ENCODE data around the gene CNOT1. TPM values are rescaled to one million over a fixed set of nuclear protein-coding genes. Genes with fewer than 3 reads are reported as not detected.

The CNOT1 gene
- total and polyA plus RNA-seq, 10 of the 15 experiments (the other 5 are each of a cell fraction or from before 2014, with no cell fraction given), result 101 to 246 (median 175) TPM

- Histone ChIP-seq H3K4me2 (ENCODE audit: control insufficient read depth, insufficient read depth) (no peak overlapping the region), H3K27me3 (replicated peaks in 1 of 2; ENCODE audit: control insufficient read depth in 2 of 2, insufficient read depth in 2 of 2, low read length in 1 of 2) (no peaks in the 10 kb centered on the region), H3K4me3 (no peak overlapping the region), H3K9me3 (replicated peaks; ENCODE audit: control insufficient read depth, insufficient read depth, low read length) (no peaks in the 10 kb centered on the region), H3K36me3 (ENCODE audit: control insufficient read depth in 2 of 2, insufficient read depth in 2 of 2, low read length in 1 of 2) (peaks cover 6 to 42% of the 10 kb centered on the region in 2 experiments), H3K27ac (ENCODE audit: control insufficient read depth, insufficient read depth) (no peak overlapping the region), H3K4me1 (ENCODE audit: control insufficient read depth, insufficient read depth, low read length) (no peaks in the 10 kb centered on the region), H3K9ac (ENCODE audit: control insufficient read depth, insufficient read depth, low read length) (no peak overlapping the region), H4K20me1 (ENCODE audit: control insufficient read depth, insufficient read depth) (no peaks in the 10 kb centered on the region), H3K79me2 (ENCODE audit: control insufficient read depth, insufficient read depth, low read length) (peaks cover 6% of the 10 kb centered on the region), H2AFZ (ENCODE audit: control insufficient read depth, low read depth, low read length) (no peak overlapping the region)
- 86% methylated on average over 4 of the region's 4 CpGs for WGBS (ENCODE audit: insufficient coverage, insufficient replicate concordance, low lambda C conversion rate, missing lambda C conversion rate)
- ChIA-PET RAD21 (ENCODE audit: unreplicated experiment) (no interaction called here), SMC1A (ENCODE audit: uncharacterized antibody, unreplicated experiment) (interaction anchor here (1.8 kb wide), 1 partner anchor 25 kb away, joined by 4 read pairs; no protein-coding TSS in a partner anchor), CTCF (no interaction called here), POLR2A (no interaction called here)
- no TSS peak for BruUV-seq (replicated peaks)
- ATAC-seq (no peak), DNase-seq (ENCODE audit: low read depth, low spot score) (no peak), FAIRE-seq (no peak)
- intact Hi-C loops (cut with micrococcal nuclease; ENCODE audit: unreplicated experiment), result no loop called here
- in situ Hi-C loops (cut with MboI), result no loop called here
- TF ChIP-seq ATF2 (IDR thresholded peaks at IDR 0.05; ENCODE audit: low read length) (no peak), HDAC6 (IDR thresholded peaks at IDR 0.05; ENCODE audit: unreplicated experiment) (no peak), MYB (IDR thresholded peaks at IDR 0.05; ENCODE audit: borderline replicate concordance, low read depth, low read length) (no peak), KAT2A (conservative IDR thresholded peaks at IDR 0.05; ENCODE audit: control insufficient read depth, low read depth, low read length) (no peak), RELA (IDR thresholded peaks at IDR 0.05; ENCODE audit: borderline replicate concordance, partially characterized antibody) (no peak), ZBTB40 (IDR thresholded peaks at IDR 0.05; ENCODE audit: borderline replicate concordance) (no peak), CBX3 (IDR thresholded peaks at IDR 0.05; ENCODE audit: borderline replicate concordance, low read depth) (no peak), SKIL (IDR thresholded peaks at IDR 0.05; ENCODE audit: low read depth, poor library complexity, severe bottlenecking) (no peak), SREBF1 (IDR thresholded peaks at IDR 0.05; ENCODE audit: low read length) (no peak), SPI1 (IDR thresholded peaks at IDR 0.05; ENCODE audit: borderline replicate concordance, insufficient read depth, low read depth, low read length) (no peak), CBFB (IDR thresholded peaks at IDR 0.05; ENCODE audit: low read depth) (no peak), SIN3A (IDR thresholded peaks at IDR 0.05; ENCODE audit: low read depth, low read length) (no peak), POLR2A (IDR thresholded peaks at IDR 0.05; ENCODE audit: low read depth, low read length) (no peak), USF2 (IDR thresholded peaks at IDR 0.05; ENCODE audit: borderline replicate concordance, low read depth, low read length) (no peak), RBBP5 (conservative IDR thresholded peaks at IDR 0.05) (no peak), MYC (IDR thresholded peaks at IDR 0.05; ENCODE audit: insufficient read depth, insufficient read length, insufficient replicate concordance, low read length, severe bottlenecking) (no peak)
Measured at GRCh38 chr16:58591083-58591482, 38.5 kb downstream of the CNOT1 start.
